ENCODE results near the gene CREG2. TPM values are rescaled to one million over a fixed set of nuclear protein-coding genes. Genes with fewer than 3 reads are reported as not detected.

Gene CREG2
- polyA plus RNA-seq, 1 donor from 2014 or later = 1.2 TPM

GRCh38 chr2:101415220-101415619 lies 27.9 kb upstream of the CREG2 start:
- Histone ChIP-seq H3K36me3 (ENCODE audit: insufficient read depth, low read length) (no peaks in the 10 kb centered on the region), H4K20me1 (ENCODE audit: insufficient read depth) (no peaks in the 10 kb centered on the region), H3F3A (ENCODE audit: insufficient read depth, low read length, poor library complexity, severe bottlenecking) (no peaks in the 10 kb centered on the region), H3K9me3 (ENCODE audit: low read length) (no peaks in the 10 kb centered on the region), H3K9me2 (ENCODE audit: insufficient read depth, low read length) (no peaks in the 10 kb centered on the region), H3K79me2 (replicated peaks; ENCODE audit: insufficient read depth, low read length) (no peaks in the 10 kb centered on the region), H3K4me2 (ENCODE audit: low read length) (no peak overlapping the region), H3K27me3 (ENCODE audit: insufficient read depth, low read depth, low read length) (no peaks in the 10 kb centered on the region), H2AFZ (ENCODE audit: low read depth, low read length) (no peak overlapping the region), H3K9ac (ENCODE audit: low read length) (no peak overlapping the region), H3K4me3 (ENCODE audit: low read length) (no peak overlapping the region), H3K27ac (ENCODE audit: low read length) (no peak overlapping the region)
- TF ChIP-seq REST (IDR thresholded peaks at IDR 0.05; ENCODE audit: borderline replicate concordance) (no peak), MXI1 (conservative IDR thresholded peaks at IDR 0.05; ENCODE audit: poor library complexity, severe bottlenecking) (no peak), EZH2 (IDR thresholded peaks at IDR 0.05; ENCODE audit: borderline replicate concordance, insufficient read depth, low read length, poor library complexity, severe bottlenecking) (no peak), POLR2AphosphoS5 (IDR thresholded peaks at IDR 0.05) (no peak), TAF1 (IDR thresholded peaks at IDR 0.05; ENCODE audit: low read depth) (no peak)

GRCh38 chr2:101412092-101412694 lies 24.9 kb upstream of the CREG2 start:
- no peaks in the 10 kb centered on the region for H3K9me3 ChIP-seq (ENCODE audit: low read length)
- H4K20me1 ChIP-seq (ENCODE audit: insufficient read depth) = no peaks in the 10 kb centered on the region
- no peak overlapping the region for H2AFZ ChIP-seq (ENCODE audit: low read depth, low read length)
- no peaks in the 10 kb centered on the region for H3K36me3 ChIP-seq (ENCODE audit: insufficient read depth, low read length)
- no peak overlapping the region for H3K27ac ChIP-seq (ENCODE audit: low read length)
- H3K9me2 ChIP-seq (ENCODE audit: insufficient read depth, low read length) = no peaks in the 10 kb centered on the region
- no peak overlapping the region for H3K4me2 ChIP-seq (ENCODE audit: low read length)
- H3F3A ChIP-seq (ENCODE audit: insufficient read depth, low read length, poor library complexity, severe bottlenecking) = no peaks in the 10 kb centered on the region
- no peak overlapping the region for H3K4me3 ChIP-seq (ENCODE audit: low read length)
- no peak overlapping the region for H3K9ac ChIP-seq (ENCODE audit: low read length)
- H3K27me3 ChIP-seq (ENCODE audit: insufficient read depth, low read depth, low read length) = no peaks in the 10 kb centered on the region
- TF ChIP-seq MXI1 (conservative IDR thresholded peaks at IDR 0.05; ENCODE audit: poor library complexity, severe bottlenecking) = no peak
- no peak for TF ChIP-seq SMC3 (conservative IDR thresholded peaks at IDR 0.05; ENCODE audit: poor library complexity)
- TF ChIP-seq POLR2AphosphoS5 (IDR thresholded peaks at IDR 0.05) = no peak
- no peak for TF ChIP-seq REST (IDR thresholded peaks at IDR 0.05; ENCODE audit: borderline replicate concordance)
- no peak for TF ChIP-seq TAF1 (IDR thresholded peaks at IDR 0.05; ENCODE audit: low read depth)
- no peak for TF ChIP-seq RAD21 (conservative IDR thresholded peaks at IDR 0.05)
- TF ChIP-seq CTCF (IDR thresholded peaks at IDR 0.05; ENCODE audit: poor library complexity, severe bottlenecking) = no peak
- no peak for TF ChIP-seq EP300 (conservative IDR thresholded peaks at IDR 0.05; ENCODE audit: poor library complexity, severe bottlenecking)
- no peak for TF ChIP-seq EZH2 (IDR thresholded peaks at IDR 0.05; ENCODE audit: borderline replicate concordance, insufficient read depth, low read length, poor library complexity, severe bottlenecking)
- H3K79me2 ChIP-seq (replicated peaks; ENCODE audit: insufficient read depth, low read length) = no peaks in the 10 kb centered on the region

All from neural cell (in vitro differentiated cells).